GM19099 (cell line): Measurements from ENCODE around the gene COL20A1.

Source experiments
- POLR2A ChIP-seq: IDR thresholded peaks from 3 replicates; pipeline ENCODE4 v1.6.1; 2011; ENCODE audit warnings: low read depth; ENCODE audit not compliant: insufficient read length; ENCODE audit errors: extremely low read depth

COL20A1 gene

DNA sequence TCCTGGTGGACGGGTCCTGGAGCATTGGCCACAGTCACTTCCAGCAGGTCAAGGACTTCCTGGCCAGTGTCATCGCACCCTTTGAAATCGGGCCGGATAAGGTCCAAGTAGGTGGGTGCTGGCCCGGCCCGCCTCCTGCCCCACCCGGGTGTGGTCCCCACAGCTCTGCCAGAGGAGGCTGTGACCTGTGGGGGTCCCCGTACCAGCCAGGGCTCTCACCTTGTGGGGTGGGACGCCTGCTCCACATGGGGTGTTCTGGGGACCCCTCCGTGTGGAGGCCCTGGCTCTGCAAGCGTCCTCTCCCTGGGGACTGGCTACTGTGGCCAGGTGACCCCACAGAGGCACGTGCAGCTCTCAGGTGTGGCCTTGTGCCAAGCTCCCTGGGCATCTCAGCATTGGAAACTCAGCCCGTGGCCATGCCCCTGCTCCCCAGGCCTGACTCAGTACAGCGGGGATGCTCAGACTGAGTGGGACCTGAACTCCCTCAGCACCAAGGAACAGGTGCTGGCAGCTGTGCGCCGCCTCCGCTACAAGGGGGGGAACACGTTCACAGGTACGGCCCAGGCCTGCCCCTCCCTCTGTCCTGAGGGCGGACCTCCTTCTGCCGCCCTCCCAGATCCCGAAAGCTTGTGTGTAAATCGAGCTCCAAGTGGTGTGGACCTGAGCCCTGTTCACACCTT lies 14.7 kb downstream of the COL20A1 start:
- no peak for TF ChIP-seq POLR2A

- TF ChIP-seq POLR2A, result no peak
These were observed 15.4 kb downstream of the COL20A1 start for GRCh38 chr20:63308218-63308911.

GRCh38 chr20:63309261-63310071 lies 16.5 kb downstream of the COL20A1 start:
- no peak for TF ChIP-seq POLR2A

- no peak for TF ChIP-seq POLR2A
These were observed 17.4 kb downstream of the COL20A1 start for GRCh38 chr20:63310265-63310991.

DNA sequence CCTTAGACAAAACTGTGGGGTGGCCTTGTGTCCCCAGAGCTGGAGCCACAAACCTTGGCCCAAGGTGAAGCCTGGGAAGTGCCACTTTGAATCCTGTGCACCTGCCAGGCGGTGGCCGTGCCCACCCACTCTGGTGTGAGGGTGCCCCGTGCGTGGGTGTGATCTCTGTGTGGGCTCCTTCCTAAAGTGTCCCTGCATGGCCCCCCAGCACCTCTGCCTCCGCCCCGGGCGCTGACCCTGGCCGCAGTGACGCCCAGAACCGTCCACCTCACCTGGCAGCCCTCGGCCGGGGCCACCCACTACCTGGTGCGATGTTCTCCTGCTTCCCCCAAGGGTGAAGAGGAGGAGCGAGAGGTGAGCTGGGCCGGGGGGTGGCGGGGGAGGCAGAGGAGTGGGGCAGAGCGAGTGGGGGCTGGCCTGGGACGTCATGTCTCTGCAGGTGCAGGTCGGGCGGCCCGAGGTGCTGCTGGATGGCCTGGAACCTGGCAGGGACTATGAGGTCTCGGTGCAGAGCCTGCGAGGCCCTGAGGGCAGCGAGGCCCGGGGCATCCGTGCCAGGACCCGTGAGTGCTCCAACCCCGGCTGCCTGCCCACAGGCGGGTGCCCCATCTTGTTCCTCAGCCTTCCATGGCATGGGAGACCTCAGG lies 18.3 kb downstream of the COL20A1 start:
- no peak for TF ChIP-seq POLR2A

- no peak for TF ChIP-seq POLR2A
These were observed 18.9 kb downstream of the COL20A1 start for GRCh38 chr20:63311833-63312243.

DNA sequence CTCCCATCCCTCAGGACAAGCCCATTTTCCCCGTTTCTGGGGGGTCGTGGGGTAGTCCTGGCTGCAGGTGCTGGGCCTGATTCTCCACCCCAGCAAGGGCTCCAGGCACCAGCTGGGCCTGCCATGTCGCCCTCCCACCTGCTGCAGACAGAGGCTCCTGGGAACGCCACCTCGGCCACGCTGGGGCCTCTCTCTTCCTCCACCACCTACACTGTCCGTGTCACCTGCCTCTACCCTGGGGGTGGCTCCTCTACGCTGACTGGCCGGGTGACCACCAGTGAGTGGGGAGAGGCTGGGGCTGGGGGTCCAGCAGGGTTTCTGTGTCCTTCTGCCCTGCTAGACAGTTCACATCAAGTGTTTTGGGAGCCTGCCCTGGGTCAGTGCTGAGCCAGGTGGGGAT lies 19.3 kb downstream of the COL20A1 start:
- no peak for TF ChIP-seq POLR2A

GRCh38 chr20:63312690-63313348 lies 19.8 kb downstream of the COL20A1 start:
- no peak for TF ChIP-seq POLR2A

DNA sequence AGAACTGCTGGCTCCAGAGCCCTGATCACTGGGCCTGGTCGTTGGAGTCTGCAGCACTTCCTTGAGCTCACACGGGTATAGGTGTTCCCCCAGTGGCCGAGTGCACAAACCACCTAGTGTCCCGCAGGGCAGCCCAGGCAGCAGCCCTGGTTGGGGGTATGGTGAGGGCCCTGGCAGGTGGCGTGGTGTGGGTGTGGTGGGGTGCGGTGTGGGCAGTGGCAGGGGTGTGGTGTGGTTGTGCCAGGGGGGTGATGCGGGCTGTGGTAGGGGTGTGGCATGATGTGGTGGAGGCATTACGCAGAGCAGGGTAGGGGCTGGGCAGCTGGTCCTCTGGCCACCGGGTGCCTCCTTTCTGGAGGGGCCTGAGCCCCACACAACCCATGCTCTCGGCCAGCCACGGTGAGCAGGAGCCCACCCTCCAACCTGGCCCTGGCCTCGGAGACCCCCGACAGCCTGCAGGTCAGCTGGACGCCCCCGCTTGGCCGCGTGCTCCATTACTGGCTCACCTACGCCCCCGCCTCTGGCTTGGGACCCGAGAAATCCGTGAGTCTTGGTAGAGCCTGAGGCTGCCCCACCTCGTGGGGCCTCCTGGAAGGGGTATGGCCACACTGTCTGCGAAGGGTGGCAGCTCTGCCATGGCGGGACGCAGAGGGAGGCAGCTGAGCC lies 20.5 kb downstream of the COL20A1 start:
- no peak for TF ChIP-seq POLR2A

DNA sequence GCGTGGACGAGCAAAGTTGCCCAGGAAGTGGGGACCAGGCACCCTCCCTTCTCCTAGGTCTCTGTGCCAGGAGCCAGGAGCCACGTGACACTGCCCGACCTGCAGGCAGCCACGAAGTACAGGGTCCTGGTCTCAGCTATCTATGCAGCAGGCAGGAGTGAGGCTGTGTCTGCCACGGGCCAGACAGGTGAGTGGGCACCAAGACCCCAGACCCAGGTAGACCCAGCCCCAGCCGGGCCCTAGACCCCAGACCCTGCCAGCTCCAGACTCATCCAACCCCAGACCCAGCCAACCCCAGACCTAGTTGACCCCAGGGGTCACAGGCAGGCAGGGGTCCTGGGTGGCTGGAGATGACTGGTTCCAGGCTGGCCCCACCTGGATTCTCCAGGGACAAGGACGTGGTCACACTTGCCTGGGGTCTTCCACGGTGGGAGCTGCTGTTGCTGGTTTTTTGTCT lies 21.1 kb downstream of the COL20A1 start:
- TF ChIP-seq POLR2A, result no peak

DNA sequence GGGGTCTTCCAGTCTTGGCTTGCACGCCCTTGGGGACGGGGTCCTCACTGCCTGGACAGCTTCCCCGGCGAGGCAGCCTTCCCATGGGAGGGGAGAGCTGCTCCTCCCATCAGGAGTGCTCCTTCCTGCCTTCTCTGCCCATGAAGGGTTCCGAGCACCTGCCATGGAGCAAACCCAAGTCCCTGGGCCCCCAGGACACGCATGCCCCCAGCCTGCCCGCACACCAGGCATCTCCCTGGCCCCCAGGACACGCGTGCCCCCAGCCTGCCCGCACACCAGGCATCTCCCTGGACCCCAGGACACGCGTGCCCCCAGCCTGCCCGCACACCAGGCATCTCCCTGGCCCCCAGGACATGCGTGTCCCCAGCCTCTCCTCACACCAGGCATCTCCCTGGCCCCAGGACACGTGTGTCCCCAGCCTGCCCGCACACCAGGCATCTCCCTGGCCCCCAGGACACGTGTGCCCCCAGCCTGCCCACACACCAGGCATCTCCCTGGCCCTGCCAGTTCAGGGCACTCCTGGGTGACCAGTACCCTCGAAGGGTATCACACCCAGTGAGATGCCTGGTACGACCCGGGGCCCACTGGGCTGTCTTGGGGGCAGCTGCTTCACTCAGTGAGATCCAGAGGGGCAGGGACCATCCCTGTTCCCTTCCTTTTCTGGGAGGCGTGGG lies 21.7 kb downstream of the COL20A1 start:
- no peak for TF ChIP-seq POLR2A

DNA sequence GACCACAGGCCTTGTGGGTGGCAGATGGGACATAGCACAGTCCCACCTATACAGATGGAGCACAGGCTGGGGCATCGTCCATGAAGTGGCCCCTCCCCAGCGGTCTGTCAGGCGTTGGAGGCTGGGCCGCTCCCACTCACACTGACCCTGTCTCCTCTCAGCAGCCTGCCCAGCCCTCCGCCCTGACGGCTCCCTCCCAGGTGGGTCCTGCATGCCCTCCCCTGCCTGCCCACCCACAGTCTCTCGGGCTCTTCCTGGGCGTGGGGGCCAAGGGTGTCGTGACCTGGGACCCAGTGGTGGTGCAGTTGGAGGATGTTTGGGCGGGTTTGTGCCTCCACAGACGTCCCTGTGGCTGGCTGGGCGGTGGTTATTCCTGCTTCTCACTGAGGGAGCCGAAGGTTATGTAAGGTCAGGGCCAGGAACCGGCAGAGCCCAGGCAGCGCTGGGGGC lies 22.3 kb downstream of the COL20A1 start:
- no peak for TF ChIP-seq POLR2A
